Ovary (tissue), 9 donors: ENCODE measurements around the gene R3HDM1. TPM values are rescaled to one million over a fixed set of nuclear protein-coding genes. Genes with fewer than 3 reads are reported as not detected.
"Not testable (repeated sequence)": the region's sequence is repeated elsewhere in the genome, so short reads cannot be mapped to it uniquely, and the experiment has no call there.

Experiments
- DNase-seq, 5 donors: peaks; one replicate each; pipeline ENCODE4 v3.0.0-alpha.2; 2019 to 2020
- H3K27ac ChIP-seq, 2 donors: fragments of 200-600 bp; one replicate each; pipeline versions ENCODE4 v1.5.1 to v1.8.0; 2019 to 2022
- H3K27me3 ChIP-seq: fragments of 200-600 bp; one replicate; pipeline ENCODE4 v1.8.0; 2022
- H3K36me3 ChIP-seq: fragments of 200-600 bp; sonication (generic); one replicate; pipeline ENCODE4 v1.5.1; 2019
- H3K4me1 ChIP-seq: one replicate; pipeline ENCODE4 v1.8.1; 2013; ENCODE audit warnings: mild to moderate bottlenecking, moderate library complexity; ENCODE audit not compliant: insufficient read depth
- H3K4me3 ChIP-seq: fragments of 200-600 bp; sonication (generic); one replicate; pipeline ENCODE4 v1.5.1; 2017
- H3K9me3 ChIP-seq, 2 donors: fragments of 200-600 bp in 1 of 2; sonication (generic) in 1 of 2; one replicate each; pipeline versions ENCODE4 v1.5.1 to v1.8.1; 2013 to 2019; ENCODE audit warnings: mild to moderate bottlenecking in 1 of 2, moderate library complexity in 1 of 2
- CTCF ChIP-seq, 3 donors: fragments of 450-650 bp in 2 of 3; fragments of 200-600 bp in 1 of 3; IDR thresholded peaks; one replicate each; pipeline versions ENCODE4 v1.5.1 to v1.8.0; 2016 to 2022; ENCODE audit warnings: antibody characterized with exemption in 3 of 3, mild to moderate bottlenecking in 1 of 3
- EP300 ChIP-seq: sonication (generic); formaldehyde crosslinking; IDR thresholded peaks from one replicate; pipeline ENCODE4 v1.6.1; 2017; ENCODE audit warnings: antibody characterized with exemption
- POLR2A ChIP-seq: fragments of 450-650 bp; IDR thresholded peaks from one replicate; pipeline ENCODE4 v1.6.1; 2017; ENCODE audit warnings: antibody characterized with exemption, mild to moderate bottlenecking, moderate library complexity
- WGBS, 3 donors: extraction: QIAGEN DNeasy Blood & Tissue Kit in 1 of 3; methylation state at CpG; one replicate each; pipeline versions ENCODE4 v1.1.5 to v1.1.7; 2013 to 2017; 5-methylcytosine and 5-hydroxymethylcytosine counted together
- intact Hi-C, 4 donors: fragments of 100-400 bp; cut with DNase I; formaldehyde crosslinking; loops; one replicate each; pipeline versions ENCODE4 v1.11.0 to v1.15.1; 2022 to 2023
- polyA plus RNA-seq, 2 donors: library from polyadenylated mRNA; stranded (reverse); fragments of 200-250 nt in 1 of 2; fragments of 350-450 nt in 1 of 2; fragmentation: Illumina TruSeq in 1 of 2; extraction: RNeasy Lipid Tissue Mini Kit (QIAGEN cat#74804) in 1 of 2; gene quantifications; one replicate each; pipeline ENCODE4 v1.2.3, GENCODE V29; 2013 to 2014
- total RNA-seq, 7 donors: library from RNA; depleted of rRNA in 2 of 7; stranded (reverse); fragments of >200 nt in 2 of 7; fragmentation: NEBNext Ultra II Directional in 3 of 7; extraction: Animal tissue kit (Norgen Biotek cat#: 25700) in 3 of 7; gene quantifications; one replicate each; pipeline versions ENCODE4 v1.1.0 to v1.2.4, GENCODE V29; 2016 to 2023
- donor health status: DM: no; HTN: no; CAD: no; lungs with moderate emphysema.
- donor health status: DM: no; HTN: no; CAD: no.
- donor health status: Bipolar disorder and iron deficiency.
- donor health status: DM: yes; HTN: yes; CAD: no.
- donor health status: DM: no; HTN: no; CAD: no.
- donor health status: DM: yes; HTN: yes; CAD: no.

R3HDM1 gene
- total and polyA plus RNA-seq, 9 donors = 8.9 to 34.4 (median 19.0) TPM

GRCh38 chr2:135709992-135710391 is 178.7 kb downstream of the R3HDM1 start:
- Histone ChIP-seq H3K4me3 (no peak overlapping the region), H3K36me3 (no peaks in the 10 kb centered on the region), H3K9me3 (no peaks in the 10 kb centered on the region), H3K27me3 (no peaks in the 10 kb centered on the region), H3K27ac (no peak overlapping the region), H3K4me1 (no peaks in the 10 kb centered on the region)
- intact Hi-C loops = loop anchor here (5.0 to 10.0 kb wide), 3 partner anchors 705 to 715 kb away; no protein-coding TSS in a partner anchor
- DNase-seq = peak; percentile 32 to 82 (median 72)
- WGBS, 3 donors = 50 to 58% (median 54%) methylated on average over 6 of the region's 6 CpGs
- no peak for TF ChIP-seq POLR2A
- TF ChIP-seq CTCF (IDR thresholded peaks at IDR 0.05) = peak; percentile 78 to 86 (median 81)

- H3K27me3 ChIP-seq, H3K4me3 ChIP-seq, H3K36me3 ChIP-seq, H3K9me3 ChIP-seq, H3K27ac ChIP-seq, DNase-seq, H3K4me1 ChIP-seq: not testable (repeated sequence)
- intact Hi-C loops = loop anchor here in 2 of 4 donors (10.0 kb wide), 2 partner anchors 710 to 720 kb away; no protein-coding TSS in a partner anchor
- 93 to 95% (median 94%) methylated on average over 9 of the region's 9 CpGs for whole genome bisulfite sequencing, 3 donors
Measured at GRCh38 chr2:135715086-135715485, 183.8 kb downstream of the R3HDM1 start.

- H3K9me3 ChIP-seq = no peaks in the 10 kb centered on the region
- H3K36me3 ChIP-seq = no peaks in the 10 kb centered on the region
- H3K4me3 ChIP-seq = no peak overlapping the region
- intact Hi-C loops = no loop called here
- no peak for DNase-seq
- no peak overlapping the region for H3K27ac ChIP-seq
- no peaks in the 10 kb centered on the region for H3K4me1 ChIP-seq
- TF ChIP-seq EP300 (no peak), CTCF (IDR thresholded peaks at IDR 0.05) (no peak), POLR2A (no peak)
- H3K27me3 ChIP-seq = no peaks in the 10 kb centered on the region
- WGBS, 3 donors = 26 to 39% (median 27%) methylated on average over 2 of the region's 2 CpGs
Measured at GRCh38 chr2:135728064-135728743, 196.9 kb downstream of the R3HDM1 start.

GRCh38 chr2:135732561-135732960 is 201.3 kb downstream of the R3HDM1 start:
- Histone ChIP-seq H3K27me3 (no peaks in the 10 kb centered on the region), H3K4me3 (no peak overlapping the region), H3K36me3 (no peaks in the 10 kb centered on the region), H3K27ac (no peak overlapping the region), H3K9me3 (no peaks in the 10 kb centered on the region), H3K4me1 (no peaks in the 10 kb centered on the region)
- WGBS, 3 donors = 89 to 92% (median 90%) methylated on average over 5 of the region's 5 CpGs
- no peak for DNase-seq
- intact Hi-C loops = no loop called here
- no peak for TF ChIP-seq POLR2A
- TF ChIP-seq CTCF (IDR thresholded peaks at IDR 0.05) = no peak
- no peak for TF ChIP-seq EP300

- 86 to 95% (median 87%) methylated on average over 2 of the region's 2 CpGs for WGBS, 3 donors
- no peaks in the 10 kb centered on the region for H3K4me1 ChIP-seq
- no peak for TF ChIP-seq CTCF (IDR thresholded peaks at IDR 0.05)
- no peak for TF ChIP-seq EP300
- no peak for TF ChIP-seq POLR2A
- DNase-seq = no peak
- no peaks in the 10 kb centered on the region for H3K27me3 ChIP-seq
- no peak overlapping the region for H3K27ac ChIP-seq
- H3K36me3 ChIP-seq = no peaks in the 10 kb centered on the region
- H3K9me3 ChIP-seq = no peaks in the 10 kb centered on the region
- H3K4me3 ChIP-seq = no peak overlapping the region
- intact Hi-C loops = no loop called here
Measured at GRCh38 chr2:135733045-135733444, 201.8 kb downstream of the R3HDM1 start.
